ENCODE results near the gene TECR. TPM values are rescaled to one million over a fixed set of nuclear protein-coding genes. Genes with fewer than 3 reads are reported as not detected.
A peak's percentile ranks its signal among the peaks of the same experiment; 100 is the strongest.

Gene TECR
- total and polyA plus RNA-seq, 2 of the 13 experiments (the other 11 are each of a cell fraction or from before 2014, with no cell fraction given) = 54.9 to 121 TPM

DNA sequence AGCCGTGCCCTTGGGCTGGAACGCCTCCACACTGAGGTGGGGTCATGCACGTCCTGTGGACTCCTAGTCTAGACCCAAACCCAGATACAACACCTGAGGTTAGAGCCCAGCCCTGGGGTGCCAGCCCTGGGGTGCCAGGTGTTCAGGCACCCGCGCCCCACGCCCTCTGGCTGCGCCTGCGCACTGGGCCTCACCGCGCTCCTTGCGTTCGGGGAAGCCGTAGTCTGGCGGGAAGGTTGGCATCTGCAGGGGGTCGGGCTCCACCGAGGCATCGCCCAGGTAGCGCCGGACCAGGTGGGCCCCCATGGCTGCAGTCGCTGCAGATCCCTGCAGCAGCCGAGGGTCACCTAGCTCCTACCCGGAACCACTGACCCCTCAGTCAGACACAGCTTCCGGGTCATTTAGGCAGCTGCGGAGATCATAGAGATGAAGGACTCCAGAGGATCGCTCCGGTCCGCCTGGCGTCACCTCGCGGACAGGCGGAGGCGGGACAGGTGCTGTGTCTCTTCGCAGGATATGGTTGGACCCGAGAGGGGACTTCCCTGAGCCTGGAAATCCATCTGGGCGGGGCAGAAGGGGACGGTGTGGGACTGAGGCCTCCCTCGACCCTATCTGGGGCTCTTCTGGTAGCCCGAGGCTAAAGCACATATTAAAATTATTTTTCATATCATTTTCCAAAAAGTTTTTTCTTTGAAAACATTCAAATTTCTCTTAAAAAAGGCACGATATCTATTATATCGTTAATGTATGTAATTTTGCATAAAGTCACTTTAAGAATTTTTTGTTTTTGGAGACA is 42.5 kb downstream of the TECR start, which contains the start of gene NDUFB7 (continued):
- peak; percentile 56; the same call in 1 of the 2 replicates for TF ChIP-seq ZSCAN29 (CRISPR knock-in tag; conservative IDR thresholded peaks at IDR 0.05)
- no peak for TF ChIP-seq STAG1 (CRISPR knock-in tag; IDR thresholded peaks at IDR 0.05)
- TF ChIP-seq, protein P1, sequence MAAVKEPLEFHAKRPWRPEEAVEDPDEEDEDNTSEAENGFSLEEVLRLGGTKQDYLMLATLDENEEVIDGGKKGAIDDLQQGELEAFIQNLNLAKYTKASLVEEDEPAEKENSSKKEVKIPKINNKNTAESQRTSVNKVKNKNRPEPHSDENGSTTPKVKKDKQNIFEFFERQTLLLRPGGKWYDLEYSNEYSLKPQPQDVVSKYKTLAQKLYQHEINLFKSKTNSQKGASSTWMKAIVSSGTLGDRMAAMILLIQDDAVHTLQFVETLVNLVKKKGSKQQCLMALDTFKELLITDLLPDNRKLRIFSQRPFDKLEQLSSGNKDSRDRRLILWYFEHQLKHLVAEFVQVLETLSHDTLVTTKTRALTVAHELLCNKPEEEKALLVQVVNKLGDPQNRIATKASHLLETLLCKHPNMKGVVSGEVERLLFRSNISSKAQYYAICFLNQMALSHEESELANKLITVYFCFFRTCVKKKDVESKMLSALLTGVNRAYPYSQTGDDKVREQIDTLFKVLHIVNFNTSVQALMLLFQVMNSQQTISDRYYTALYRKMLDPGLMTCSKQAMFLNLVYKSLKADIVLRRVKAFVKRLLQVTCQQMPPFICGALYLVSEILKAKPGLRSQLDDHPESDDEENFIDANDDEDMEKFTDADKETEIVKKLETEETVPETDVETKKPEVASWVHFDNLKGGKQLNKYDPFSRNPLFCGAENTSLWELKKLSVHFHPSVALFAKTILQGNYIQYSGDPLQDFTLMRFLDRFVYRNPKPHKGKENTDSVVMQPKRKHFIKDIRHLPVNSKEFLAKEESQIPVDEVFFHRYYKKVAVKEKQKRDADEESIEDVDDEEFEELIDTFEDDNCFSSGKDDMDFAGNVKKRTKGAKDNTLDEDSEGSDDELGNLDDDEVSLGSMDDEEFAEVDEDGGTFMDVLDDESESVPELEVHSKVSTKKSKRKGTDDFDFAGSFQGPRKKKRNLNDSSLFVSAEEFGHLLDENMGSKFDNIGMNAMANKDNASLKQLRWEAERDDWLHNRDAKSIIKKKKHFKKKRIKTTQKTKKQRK (IDR thresholded peaks at IDR 0.05; ENCODE audit: low read length) = no peak
- peak; percentile 70; the same call in 1 of the 2 replicates for TF ChIP-seq ZNF224 (CRISPR knock-in tag; IDR thresholded peaks at IDR 0.05)
- no peak for TF ChIP-seq ZNF816 (CRISPR knock-in tag; IDR thresholded peaks at IDR 0.05; ENCODE audit: borderline replicate concordance)
- no peak for TF ChIP-seq GZF1 (CRISPR knock-in tag; IDR thresholded peaks at IDR 0.05)
- peak; percentile 49 for TF ChIP-seq ZNF629 (CRISPR knock-in tag; conservative IDR thresholded peaks at IDR 0.05)
- 0 out of 2 replicates have a peak, but pooled peaks have one; percentile 30 for TF ChIP-seq ZNF468 (CRISPR knock-in tag; IDR thresholded peaks at IDR 0.05)
- TF ChIP-seq GTF2F1 (IDR thresholded peaks at IDR 0.05; ENCODE audit: low read length) = no peak
- TF ChIP-seq ZNF331 (CRISPR knock-in tag; IDR thresholded peaks at IDR 0.05) = peak; percentile 89
- peak; percentile 23; the same call in 1 of the 2 replicates for TF ChIP-seq ZNF24 (IDR thresholded peaks at IDR 0.05)
- TF ChIP-seq, protein P2, sequence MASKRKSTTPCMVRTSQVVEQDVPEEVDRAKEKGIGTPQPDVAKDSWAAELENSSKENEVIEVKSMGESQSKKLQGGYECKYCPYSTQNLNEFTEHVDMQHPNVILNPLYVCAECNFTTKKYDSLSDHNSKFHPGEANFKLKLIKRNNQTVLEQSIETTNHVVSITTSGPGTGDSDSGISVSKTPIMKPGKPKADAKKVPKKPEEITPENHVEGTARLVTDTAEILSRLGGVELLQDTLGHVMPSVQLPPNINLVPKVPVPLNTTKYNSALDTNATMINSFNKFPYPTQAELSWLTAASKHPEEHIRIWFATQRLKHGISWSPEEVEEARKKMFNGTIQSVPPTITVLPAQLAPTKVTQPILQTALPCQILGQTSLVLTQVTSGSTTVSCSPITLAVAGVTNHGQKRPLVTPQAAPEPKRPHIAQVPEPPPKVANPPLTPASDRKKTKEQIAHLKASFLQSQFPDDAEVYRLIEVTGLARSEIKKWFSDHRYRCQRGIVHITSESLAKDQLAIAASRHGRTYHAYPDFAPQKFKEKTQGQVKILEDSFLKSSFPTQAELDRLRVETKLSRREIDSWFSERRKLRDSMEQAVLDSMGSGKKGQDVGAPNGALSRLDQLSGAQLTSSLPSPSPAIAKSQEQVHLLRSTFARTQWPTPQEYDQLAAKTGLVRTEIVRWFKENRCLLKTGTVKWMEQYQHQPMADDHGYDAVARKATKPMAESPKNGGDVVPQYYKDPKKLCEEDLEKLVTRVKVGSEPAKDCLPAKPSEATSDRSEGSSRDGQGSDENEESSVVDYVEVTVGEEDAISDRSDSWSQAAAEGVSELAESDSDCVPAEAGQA (IDR thresholded peaks at IDR 0.05; ENCODE audit: low read depth) = peak; percentile 76
- TF ChIP-seq, protein P2 (CRISPR knock-in tag; IDR thresholded peaks at IDR 0.05; ENCODE audit: borderline replicate concordance) = no peak
- peak; percentile 19; the same call in 1 of the 2 replicates for TF ChIP-seq ZSCAN22 (CRISPR knock-in tag; IDR thresholded peaks at IDR 0.05)
- TF ChIP-seq RBM39 (IDR thresholded peaks at IDR 0.05; ENCODE audit: low read depth, low read length, poor library complexity, severe bottlenecking) = peak; percentile 78
- TF ChIP-seq ZNF44 (CRISPR knock-in tag; IDR thresholded peaks at IDR 0.05) = peak; percentile 96
- TF ChIP-seq ZNF724P (CRISPR knock-in tag; IDR thresholded peaks at IDR 0.05; ENCODE audit: borderline replicate concordance) = no peak
- TF ChIP-seq ONECUT2 (CRISPR knock-in tag; IDR thresholded peaks at IDR 0.05) = no peak
- TF ChIP-seq, protein P3, sequence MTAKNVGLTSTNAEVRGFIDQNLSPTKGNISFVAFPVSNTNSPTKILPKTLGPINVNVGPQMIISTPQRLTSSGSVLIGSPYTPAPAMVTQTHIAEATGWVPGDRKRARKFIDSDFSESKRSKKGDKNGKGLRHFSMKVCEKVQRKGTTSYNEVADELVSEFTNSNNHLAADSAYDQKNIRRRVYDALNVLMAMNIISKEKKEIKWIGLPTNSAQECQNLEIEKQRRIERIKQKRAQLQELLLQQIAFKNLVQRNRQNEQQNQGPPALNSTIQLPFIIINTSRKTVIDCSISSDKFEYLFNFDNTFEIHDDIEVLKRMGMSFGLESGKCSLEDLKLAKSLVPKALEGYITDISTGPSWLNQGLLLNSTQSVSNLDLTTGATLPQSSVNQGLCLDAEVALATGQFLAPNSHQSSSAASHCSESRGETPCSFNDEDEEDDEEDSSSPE (CRISPR knock-in tag; IDR thresholded peaks at IDR 0.05) = 0 out of 2 replicates have a peak, but pooled peaks have one; percentile 20
- peak; percentile 52 for TF ChIP-seq BORCS8-MEF2B (CRISPR knock-in tag; IDR thresholded peaks at IDR 0.05)
